HG03575 (cell line): ENCODE results near the gene AARS1.
"Not testable (repeated sequence)": the region's sequence is repeated elsewhere in the genome, so short reads cannot be mapped to it uniquely, and the experiment has no call there.

ENCODE experiments used
- ATAC-seq: cut with Tn5 transposase; IDR thresholded peaks from one replicate; pipeline ENCODE4 v1.9.1; 2021; ENCODE audit not compliant: unreplicated experiment, insufficient number of reproducible peaks, low FRiP score; ENCODE audit errors: extremely low read depth

Gene AARS1

GRCh38 chr16:70287304-70287971, 1.9 kb downstream of the AARS1 start:
- not testable (repeated sequence) for ATAC-seq

- no peak for ATAC-seq
Observed at GRCh38 chr16:70276392-70276791, 12.9 kb downstream of the AARS1 start.

DNA sequence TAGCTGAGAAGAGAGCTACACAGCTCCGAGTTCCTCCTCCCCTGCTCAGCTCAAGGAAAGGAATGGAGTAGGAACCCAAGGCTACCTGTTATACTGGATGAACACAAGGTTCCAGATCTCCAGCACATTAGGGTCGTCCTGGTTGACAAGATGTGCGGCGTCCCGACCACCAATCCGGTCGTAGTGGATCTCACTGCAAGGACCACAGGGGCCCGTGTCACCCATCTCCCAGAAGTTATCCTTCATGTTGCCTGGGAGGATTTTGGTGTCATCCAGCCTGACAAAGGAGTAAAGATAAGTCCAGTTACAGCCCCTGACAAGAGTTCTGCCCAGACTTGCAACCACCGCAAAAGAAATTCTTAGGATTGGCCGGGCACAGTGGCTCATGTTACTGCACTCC, 17.6 kb downstream of the AARS1 start:
- ATAC-seq, result no peak

GRCh38 chr16:70270176-70270575, 19.1 kb downstream of the AARS1 start:
- ATAC-seq, result no peak

GRCh38 chr16:70269471-70269870, 19.8 kb downstream of the AARS1 start:
- ATAC-seq, result no peak

DNA sequence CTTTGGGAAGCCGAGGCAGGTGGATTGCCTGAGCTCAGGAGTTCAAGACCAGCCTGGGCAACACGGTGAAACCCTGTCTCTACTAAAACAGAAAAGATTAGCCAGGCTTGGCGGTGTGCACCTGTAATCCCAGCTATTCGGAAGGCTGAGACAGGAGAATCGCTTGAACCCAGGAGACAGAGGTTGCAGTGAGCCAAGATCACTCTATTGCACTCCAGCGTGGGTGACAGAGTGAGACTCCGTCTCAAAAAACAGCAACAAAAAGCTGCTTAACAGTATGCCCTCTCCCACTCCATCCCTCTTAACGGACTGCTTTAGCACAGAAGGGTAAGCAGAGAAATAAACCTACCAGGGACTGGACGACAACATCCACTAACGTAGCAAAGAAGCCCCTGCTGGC, 21.4 kb downstream of the AARS1 start:
- not testable (repeated sequence) for ATAC-seq

DNA sequence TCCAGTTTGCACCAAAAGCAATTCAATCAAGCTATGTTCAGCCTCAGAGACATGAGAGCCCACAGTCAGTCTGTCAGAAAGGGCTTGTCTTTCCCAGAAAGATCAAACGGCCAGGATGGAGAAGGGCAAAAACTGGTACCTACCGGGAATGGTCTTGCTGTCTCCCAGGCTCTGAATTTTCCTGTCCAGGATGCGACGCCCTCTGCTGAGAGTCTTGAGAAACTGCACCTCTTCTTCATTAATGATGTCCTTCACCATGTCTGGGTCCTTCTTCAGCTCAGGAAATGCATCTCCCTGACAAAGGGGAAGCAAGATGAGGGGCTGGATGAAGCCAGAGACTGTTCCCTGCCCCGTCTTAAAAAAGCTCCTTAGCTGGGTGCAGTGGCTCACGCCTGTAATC, 21.8 kb downstream of the AARS1 start:
- no peak for ATAC-seq

GRCh38 chr16:70259903-70260302, 29.4 kb downstream of the AARS1 start:
- not testable (repeated sequence) for ATAC-seq

DNA sequence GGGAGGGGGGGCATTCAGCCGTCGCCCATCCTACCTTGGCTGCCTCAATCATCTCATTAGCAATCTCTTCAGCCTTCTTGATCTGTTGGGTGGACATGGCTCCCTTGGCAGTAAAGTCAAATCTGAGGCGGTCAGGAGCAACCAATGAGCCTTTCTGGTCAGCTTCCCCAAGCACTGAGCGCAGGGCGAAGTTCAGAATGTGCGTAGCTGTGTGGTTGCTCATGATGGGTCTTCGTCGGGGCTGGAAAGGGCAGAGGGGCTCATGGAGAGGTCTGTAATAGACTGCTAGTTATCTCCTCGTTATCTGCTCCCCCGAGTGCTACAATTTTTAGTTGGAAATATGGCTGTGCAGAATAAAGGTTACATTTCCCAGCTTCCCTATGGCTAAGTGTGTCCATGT, 30.4 kb downstream of the AARS1 start:
- ATAC-seq, result no peak

GRCh38 chr16:70258065-70258464, 31.2 kb downstream of the AARS1 start:
- no peak for ATAC-seq

GRCh38 chr16:70257391-70257790, 31.9 kb downstream of the AARS1 start:
- no peak for ATAC-seq

DNA sequence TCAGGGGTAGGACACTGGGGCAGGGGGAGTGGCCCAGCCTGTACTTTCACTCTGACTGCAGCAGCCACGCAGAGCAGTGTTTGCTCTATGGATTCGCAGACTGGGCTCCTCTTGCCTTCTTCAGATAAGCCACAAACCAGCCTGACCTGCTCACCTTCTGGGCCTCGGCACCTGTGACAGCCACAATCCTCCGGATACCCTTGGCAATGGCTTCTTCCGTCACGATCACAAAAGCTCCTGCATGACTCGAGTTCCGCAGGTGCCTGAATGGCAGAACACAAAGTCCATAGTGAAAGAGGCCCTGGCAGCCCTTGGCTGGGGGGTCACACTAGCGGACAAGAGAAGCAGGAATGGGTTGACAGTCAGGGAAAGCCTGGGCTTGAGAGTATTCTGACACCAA, 33.7 kb downstream of the AARS1 start:
- ATAC-seq, result no peak

GRCh38 chr16:70254965-70255286, 34.4 kb downstream of the AARS1 start:
- ATAC-seq, result no peak

DNA sequence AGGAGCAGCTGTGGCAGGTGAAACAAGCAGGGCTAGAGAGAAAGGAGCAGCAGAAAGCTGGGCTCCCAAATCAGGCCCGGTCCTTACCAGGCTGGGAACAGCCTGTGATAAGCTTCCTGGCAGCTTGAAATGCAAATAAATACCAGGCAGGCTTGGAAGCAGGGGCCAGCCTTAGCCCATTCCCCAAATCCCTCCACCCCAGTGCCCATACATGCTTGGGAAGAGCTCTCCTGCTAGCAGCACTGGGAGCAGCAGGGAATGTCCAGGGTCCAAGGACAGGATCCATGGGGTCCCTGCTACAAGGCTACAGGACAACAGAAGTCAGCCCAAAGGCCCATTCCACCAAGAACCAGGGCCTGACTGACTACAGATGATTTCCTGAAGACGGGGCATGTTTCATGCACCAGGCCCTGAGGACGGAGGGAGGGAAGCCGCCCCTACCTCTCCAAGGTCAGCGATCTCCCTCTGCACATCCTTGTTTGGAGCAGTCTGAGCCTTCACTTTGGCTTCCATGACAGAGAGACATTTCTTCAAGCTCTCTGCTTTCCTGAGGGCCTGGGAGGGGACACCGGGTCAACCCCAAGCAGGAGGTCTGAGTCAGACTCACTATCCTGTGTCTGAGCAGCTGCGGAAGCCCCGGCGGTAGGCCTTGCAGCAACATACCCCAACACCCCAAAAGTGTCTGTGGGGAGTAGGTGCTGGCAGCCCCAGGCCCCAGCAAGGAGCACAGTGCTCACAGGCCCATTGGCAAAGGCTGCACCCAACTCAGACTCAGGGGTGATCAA, 34.9 kb downstream of the AARS1 start:
- no peak for ATAC-seq

- ATAC-seq, result no peak
Observed at GRCh38 chr16:70253291-70254106, 35.8 kb downstream of the AARS1 start.

- no peak for ATAC-seq
Observed at GRCh38 chr16:70252355-70252988, 36.8 kb downstream of the AARS1 start.

DNA sequence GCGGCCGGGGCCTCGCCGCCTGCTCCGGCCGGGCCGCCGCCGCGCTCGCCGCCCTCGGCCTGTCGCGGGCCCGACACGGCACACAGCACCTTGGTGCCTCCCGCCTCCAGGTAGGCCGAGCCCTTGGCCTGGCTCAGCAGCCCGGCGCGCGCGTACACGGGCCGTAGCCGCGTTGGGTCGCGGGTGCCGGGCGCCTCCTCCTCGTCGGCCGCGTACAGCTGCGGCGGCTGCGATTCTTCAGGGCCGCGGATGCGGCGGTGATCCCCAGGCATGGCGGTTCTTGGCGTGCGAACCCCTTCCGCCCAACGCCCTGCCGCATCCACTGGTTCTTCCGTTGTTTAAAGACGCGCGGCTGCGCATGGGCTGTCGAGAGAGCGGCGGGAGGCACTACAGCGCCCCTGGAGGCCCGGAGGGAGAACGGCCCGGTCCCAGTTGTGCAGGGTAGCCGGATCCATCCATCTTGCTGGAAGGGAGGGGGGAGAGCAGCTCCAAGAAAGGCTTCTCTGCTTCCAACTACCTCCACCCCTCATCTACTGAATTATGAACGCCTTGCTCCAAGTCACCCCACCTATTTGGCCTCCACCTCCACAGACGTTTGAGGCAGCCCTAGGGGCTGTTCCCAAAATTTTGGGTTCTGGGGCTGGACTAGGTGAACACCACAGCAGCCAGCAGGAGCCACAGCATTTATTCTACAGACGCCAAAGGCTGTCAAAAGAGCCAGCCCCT, 37.5 kb downstream of the AARS1 start, which contains the start of gene EXOSC6:
Gene EXOSC6, minus strand, starts transcription at position 312 of the 726 bp plus-strand sequence. Its CDS starts 40 bp downstream, at position 272.
- ATAC-seq, result peak; percentile 51

- ATAC-seq, result no peak
Observed at GRCh38 chr16:70250748-70251628, 38.3 kb downstream of the AARS1 start.
